Breast epithelium (tissue), 3 donors: ENCODE data around the gene ATP8B4.

Source experiments
- CTCF ChIP-seq, 3 donors: fragments of 450-650 bp; IDR thresholded peaks; one replicate each; pipeline ENCODE4 v1.5.1; 2016 to 2017; ENCODE audit warnings: antibody characterized with exemption in 3 of 3, mild to moderate bottlenecking in 3 of 3, moderate library complexity in 3 of 3
- POLR2AphosphoS5 ChIP-seq, 3 donors: sonication (generic); formaldehyde crosslinking; IDR thresholded peaks; one replicate each; pipeline ENCODE4 v1.6.1; 2017; ENCODE audit warnings: antibody characterized with exemption in 3 of 3

DNA sequence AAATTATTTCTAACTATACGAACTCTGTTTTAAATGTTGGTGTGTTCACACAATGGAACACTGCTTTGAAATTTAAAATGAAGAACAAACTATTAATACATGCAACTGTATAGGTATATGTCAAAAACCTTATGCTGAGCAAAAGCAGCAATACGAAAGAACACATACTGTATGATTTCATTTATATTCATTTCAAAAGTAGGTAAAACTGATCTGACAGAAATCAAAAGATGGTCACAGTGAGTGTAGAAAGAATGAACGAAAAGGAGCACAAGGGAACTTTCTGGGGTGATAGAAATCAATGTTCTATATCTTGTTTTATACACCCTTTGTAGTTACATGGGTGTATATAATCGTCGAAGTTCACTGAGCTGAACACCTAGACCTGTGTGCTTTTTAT is 12.6 kb downstream of the ATP8B4 start:
- no peak for TF ChIP-seq CTCF (IDR thresholded peaks at IDR 0.05)
- TF ChIP-seq POLR2AphosphoS5 (IDR thresholded peaks at IDR 0.05) = no peak
